Neural cell (in vitro differentiated cells): Measurements from ENCODE around the gene MSI1. TPM values are rescaled to one million over a fixed set of nuclear protein-coding genes. Genes with fewer than 3 reads are reported as not detected.

Experiments
- H2AFZ ChIP-seq: fragments of 200-600, 300-800 bp; sonication (generic), shearing (Covaris generic); 2 replicates; pipeline ENCODE4 v1.6.0; 2014; ENCODE audit warnings: low read depth, mild to moderate bottlenecking, antibody characterized with exemption, low read length, moderate library complexity
- H3F3A ChIP-seq: fragments of 200-600 bp; shearing (Covaris generic); 2 replicates; pipeline ENCODE4 v1.6.1; 2016; ENCODE audit warnings: mild to moderate bottlenecking, moderate library complexity, mixed read lengths, antibody characterized with exemption, low read length; ENCODE audit not compliant: insufficient read depth, poor library complexity, severe bottlenecking
- H3K27ac ChIP-seq: fragments of 200-600, 300-800 bp; sonication (generic), shearing (Covaris generic); 2 replicates; pipeline ENCODE4 v1.5.1; 2014; ENCODE audit warnings: mild to moderate bottlenecking, low read length, moderate library complexity
- H3K27me3 ChIP-seq: fragments of 300-800, 200-600 bp; sonication (generic), shearing (Covaris generic); 2 replicates; pipeline ENCODE4 v1.6.0; 2014; ENCODE audit warnings: mild to moderate bottlenecking, low read depth, low read length, moderate library complexity; ENCODE audit not compliant: insufficient read depth
- H3K36me3 ChIP-seq: fragments of 300-800, 200-600 bp; sonication (generic), shearing (Covaris generic); 2 replicates; pipeline ENCODE4 v1.5.1; 2014; ENCODE audit warnings: mild to moderate bottlenecking, antibody characterized with exemption, low read length, moderate library complexity; ENCODE audit not compliant: insufficient read depth
- H3K4me2 ChIP-seq: fragments of 300-800, 200-600 bp; sonication (generic), shearing (Covaris generic); 2 replicates; pipeline ENCODE4 v1.6.0; 2014; ENCODE audit warnings: mild to moderate bottlenecking, low read length
- H3K4me3 ChIP-seq: fragments of 300-800, 200-600 bp; sonication (generic), shearing (Covaris generic); 2 replicates; pipeline ENCODE4 v1.5.1; 2014; ENCODE audit warnings: mild to moderate bottlenecking, low read length, moderate library complexity
- H3K79me2 ChIP-seq: fragments of 200-600 bp; shearing (Covaris generic); replicated peaks from 2 replicates; pipeline ENCODE4 v1.6.0; 2014; ENCODE audit warnings: mild to moderate bottlenecking, low read length, moderate library complexity; ENCODE audit not compliant: insufficient read depth
- H3K9ac ChIP-seq: fragments of 300-800, 200-600 bp; sonication (generic), shearing (Covaris generic); 2 replicates; pipeline ENCODE4 v1.6.1; 2016; ENCODE audit warnings: mild to moderate bottlenecking, low read length, mixed read lengths
- H3K9me2 ChIP-seq: fragments of 200-600 bp; shearing (Covaris generic); 2 replicates; pipeline ENCODE4 v1.6.1; 2016; ENCODE audit warnings: mild to moderate bottlenecking, low read length, mixed read lengths; ENCODE audit not compliant: insufficient read depth
- H3K9me3 ChIP-seq: fragments of 200-600, 300-800 bp; sonication (generic), shearing (Covaris generic); 2 replicates; pipeline ENCODE4 v1.6.1; 2016; ENCODE audit warnings: mild to moderate bottlenecking, mixed run types, low read length, moderate library complexity, mixed read lengths
- H4K20me1 ChIP-seq: fragments of 200-600 bp; shearing (Covaris generic); 2 replicates; pipeline ENCODE4 v1.6.1; 2016; ENCODE audit warnings: mild to moderate bottlenecking, mixed run types; ENCODE audit not compliant: insufficient read depth
- EP300 ChIP-seq: fragments of 450-650 bp; conservative IDR thresholded peaks from 2 replicates; pipeline ENCODE4 v1.6.1; 2014; ENCODE audit warnings: antibody characterized with exemption, mild to moderate bottlenecking, moderate library complexity; ENCODE audit not compliant: poor library complexity, severe bottlenecking
- EZH2 ChIP-seq: fragments of 200-600, 300-800 bp; shearing (Covaris generic), sonication (generic); IDR thresholded peaks from 2 replicates; pipeline ENCODE4 v1.6.1; 2014; ENCODE audit warnings: antibody characterized with exemption, low read length, borderline replicate concordance, mild to moderate bottlenecking; ENCODE audit not compliant: insufficient read depth, poor library complexity, severe bottlenecking
- MXI1 ChIP-seq: fragments of 450-650 bp; conservative IDR thresholded peaks from 2 replicates; pipeline ENCODE4 v1.6.1; 2014; ENCODE audit warnings: antibody characterized with exemption, mild to moderate bottlenecking; ENCODE audit not compliant: poor library complexity, severe bottlenecking
- POLR2AphosphoS5 ChIP-seq: IDR thresholded peaks from 2 replicates; pipeline ENCODE4 v1.6.1; 2012
- RAD21 ChIP-seq: fragments of 450-650 bp; conservative IDR thresholded peaks from 2 replicates; pipeline ENCODE4 v1.6.1; 2014; ENCODE audit warnings: antibody characterized with exemption, mild to moderate bottlenecking, moderate library complexity
- SMC3 ChIP-seq: fragments of 450-650 bp; conservative IDR thresholded peaks from 2 replicates; pipeline ENCODE4 v1.6.1; 2014; ENCODE audit warnings: antibody characterized with exemption, mild to moderate bottlenecking, moderate library complexity; ENCODE audit not compliant: poor library complexity
- TAF1 ChIP-seq: IDR thresholded peaks from 2 replicates; pipeline ENCODE4 v1.6.1; 2012; ENCODE audit warnings: low read depth
- polyA plus RNA-seq: library from polyadenylated mRNA; depleted of rRNA; stranded (reverse); fragments of >200 nt; gene quantifications from 2 replicates; pipeline ENCODE4 v1.2.3, GENCODE V29; 2014
- TF ChIP-seq, protein P1 (sequence below): fragments of 450-650 bp; IDR thresholded peaks from 2 replicates; pipeline ENCODE4 v1.5.1; 2014; ENCODE audit warnings: antibody characterized with exemption, mild to moderate bottlenecking, moderate library complexity; ENCODE audit not compliant: poor library complexity, severe bottlenecking
- TF ChIP-seq, protein P2 (sequence below): IDR thresholded peaks from 2 replicates; pipeline ENCODE4 v1.6.1; 2012; ENCODE audit warnings: borderline replicate concordance

Gene MSI1
- polyA plus RNA-seq, 1 donor from 2014 or later, result 7.5 TPM

DNA sequence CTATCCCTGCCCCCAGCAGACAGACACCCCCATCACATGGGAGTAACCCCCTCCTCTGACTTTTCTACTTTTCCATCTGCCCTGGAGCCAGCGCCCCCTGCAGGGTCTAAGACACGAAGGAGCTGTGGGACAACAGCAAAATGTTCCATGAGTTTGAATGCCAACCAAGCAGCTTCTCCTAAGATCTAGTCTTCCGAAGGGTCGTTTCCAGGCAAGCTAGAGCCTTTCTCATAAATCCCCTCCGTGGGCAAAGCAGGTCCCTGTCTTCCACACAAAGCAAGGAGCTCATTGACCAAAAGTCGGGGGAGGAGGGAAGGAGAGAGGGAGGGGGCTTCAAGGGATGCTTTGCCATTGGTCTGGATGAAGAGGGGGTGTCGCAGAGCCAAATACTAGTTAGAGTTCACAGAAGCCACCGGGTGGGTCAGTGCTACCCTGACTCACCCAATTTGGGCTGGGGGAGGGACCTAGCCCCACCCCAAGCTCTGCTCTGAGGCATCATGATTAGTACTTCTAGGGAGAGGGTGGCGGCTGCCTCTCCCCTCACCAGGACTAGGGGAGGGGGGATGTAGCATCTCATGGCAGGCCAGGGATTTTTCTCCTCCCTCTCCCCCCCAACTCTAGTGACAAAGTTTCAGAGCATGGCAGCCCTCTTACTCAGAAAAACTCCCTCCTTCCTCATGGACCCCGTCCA lies 1.6 kb downstream of the MSI1 start:
- Histone ChIP-seq H3K79me2 (peaks cover 58% of the 10 kb centered on the region), H3K27ac (peak overlapping the region; percentile 77), H3F3A (peaks cover 15% of the 10 kb centered on the region), H2AFZ (no peak overlapping the region), H3K9me2 (no peaks in the 10 kb centered on the region), H3K9me3 (no peaks in the 10 kb centered on the region), H3K4me2 (peak overlapping the region; percentile 99), H3K9ac (peak overlapping the region; percentile 91), H3K36me3 (peaks cover 2% of the 10 kb centered on the region), H3K27me3 (no peaks in the 10 kb centered on the region), H4K20me1 (no peaks in the 10 kb centered on the region), H3K4me3 (peak overlapping the region; percentile 80)
- TF ChIP-seq SMC3 (peak; percentile 65), MXI1 (no peak), RAD21 (peak; percentile 45), POLR2AphosphoS5 (no peak), EP300 (no peak)
- TF ChIP-seq, protein P1, sequence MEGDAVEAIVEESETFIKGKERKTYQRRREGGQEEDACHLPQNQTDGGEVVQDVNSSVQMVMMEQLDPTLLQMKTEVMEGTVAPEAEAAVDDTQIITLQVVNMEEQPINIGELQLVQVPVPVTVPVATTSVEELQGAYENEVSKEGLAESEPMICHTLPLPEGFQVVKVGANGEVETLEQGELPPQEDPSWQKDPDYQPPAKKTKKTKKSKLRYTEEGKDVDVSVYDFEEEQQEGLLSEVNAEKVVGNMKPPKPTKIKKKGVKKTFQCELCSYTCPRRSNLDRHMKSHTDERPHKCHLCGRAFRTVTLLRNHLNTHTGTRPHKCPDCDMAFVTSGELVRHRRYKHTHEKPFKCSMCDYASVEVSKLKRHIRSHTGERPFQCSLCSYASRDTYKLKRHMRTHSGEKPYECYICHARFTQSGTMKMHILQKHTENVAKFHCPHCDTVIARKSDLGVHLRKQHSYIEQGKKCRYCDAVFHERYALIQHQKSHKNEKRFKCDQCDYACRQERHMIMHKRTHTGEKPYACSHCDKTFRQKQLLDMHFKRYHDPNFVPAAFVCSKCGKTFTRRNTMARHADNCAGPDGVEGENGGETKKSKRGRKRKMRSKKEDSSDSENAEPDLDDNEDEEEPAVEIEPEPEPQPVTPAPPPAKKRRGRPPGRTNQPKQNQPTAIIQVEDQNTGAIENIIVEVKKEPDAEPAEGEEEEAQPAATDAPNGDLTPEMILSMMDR, result peak; percentile 80

DNA sequence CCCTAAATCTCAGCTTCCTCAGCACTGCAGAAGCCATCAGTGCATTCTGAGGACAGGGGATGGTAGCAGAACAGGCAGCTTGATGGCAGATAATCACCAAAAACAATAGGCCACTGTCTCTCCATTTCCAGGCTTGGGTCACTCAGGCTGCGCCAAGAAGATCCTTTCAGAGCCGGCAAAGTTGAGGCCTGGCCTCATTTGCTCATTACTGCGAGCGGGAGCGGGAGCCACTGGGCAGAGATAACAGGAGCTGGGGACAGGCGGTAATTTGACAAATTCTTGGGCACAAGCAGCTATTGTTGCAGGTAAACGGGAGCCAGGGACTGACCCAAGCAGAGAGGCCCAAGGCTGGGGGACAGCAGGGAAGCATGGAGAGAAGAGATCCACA lies 2.1 kb downstream of the MSI1 start:
- H3K9me2 ChIP-seq, result no peaks in the 10 kb centered on the region
- no peaks in the 10 kb centered on the region for H4K20me1 ChIP-seq
- no peak overlapping the region for H2AFZ ChIP-seq
- TF ChIP-seq TAF1 (no peak), RAD21 (no peak), SMC3 (no peak), MXI1 (no peak), EZH2 (no peak), EP300 (no peak), POLR2AphosphoS5 (no peak)
- TF ChIP-seq, protein P2, sequence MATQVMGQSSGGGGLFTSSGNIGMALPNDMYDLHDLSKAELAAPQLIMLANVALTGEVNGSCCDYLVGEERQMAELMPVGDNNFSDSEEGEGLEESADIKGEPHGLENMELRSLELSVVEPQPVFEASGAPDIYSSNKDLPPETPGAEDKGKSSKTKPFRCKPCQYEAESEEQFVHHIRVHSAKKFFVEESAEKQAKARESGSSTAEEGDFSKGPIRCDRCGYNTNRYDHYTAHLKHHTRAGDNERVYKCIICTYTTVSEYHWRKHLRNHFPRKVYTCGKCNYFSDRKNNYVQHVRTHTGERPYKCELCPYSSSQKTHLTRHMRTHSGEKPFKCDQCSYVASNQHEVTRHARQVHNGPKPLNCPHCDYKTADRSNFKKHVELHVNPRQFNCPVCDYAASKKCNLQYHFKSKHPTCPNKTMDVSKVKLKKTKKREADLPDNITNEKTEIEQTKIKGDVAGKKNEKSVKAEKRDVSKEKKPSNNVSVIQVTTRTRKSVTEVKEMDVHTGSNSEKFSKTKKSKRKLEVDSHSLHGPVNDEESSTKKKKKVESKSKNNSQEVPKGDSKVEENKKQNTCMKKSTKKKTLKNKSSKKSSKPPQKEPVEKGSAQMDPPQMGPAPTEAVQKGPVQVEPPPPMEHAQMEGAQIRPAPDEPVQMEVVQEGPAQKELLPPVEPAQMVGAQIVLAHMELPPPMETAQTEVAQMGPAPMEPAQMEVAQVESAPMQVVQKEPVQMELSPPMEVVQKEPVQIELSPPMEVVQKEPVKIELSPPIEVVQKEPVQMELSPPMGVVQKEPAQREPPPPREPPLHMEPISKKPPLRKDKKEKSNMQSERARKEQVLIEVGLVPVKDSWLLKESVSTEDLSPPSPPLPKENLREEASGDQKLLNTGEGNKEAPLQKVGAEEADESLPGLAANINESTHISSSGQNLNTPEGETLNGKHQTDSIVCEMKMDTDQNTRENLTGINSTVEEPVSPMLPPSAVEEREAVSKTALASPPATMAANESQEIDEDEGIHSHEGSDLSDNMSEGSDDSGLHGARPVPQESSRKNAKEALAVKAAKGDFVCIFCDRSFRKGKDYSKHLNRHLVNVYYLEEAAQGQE, result no peak
- TF ChIP-seq, protein P1, result no peak
- peak overlapping the region; percentile 91 for H3K9ac ChIP-seq
- peak overlapping the region; percentile 99 for H3K4me2 ChIP-seq
- no peaks in the 10 kb centered on the region for H3K9me3 ChIP-seq
- peaks cover 4% of the 10 kb centered on the region for H3K36me3 ChIP-seq
- peaks cover 15% of the 10 kb centered on the region for H3F3A ChIP-seq
- peak overlapping the region; percentile 80 for H3K4me3 ChIP-seq
- peak overlapping the region; percentile 77 for H3K27ac ChIP-seq
- H3K27me3 ChIP-seq, result no peaks in the 10 kb centered on the region
- H3K79me2 ChIP-seq, result peaks cover 59% of the 10 kb centered on the region
